8988T (cell line): Measurements from ENCODE around the gene SEMA5A.
"Not testable (repeated sequence)": the region's sequence is repeated elsewhere in the genome, so short reads cannot be mapped to it uniquely, and the experiment has no call there.

Experiments used
- DNase-seq: peaks from one replicate; pipeline ENCODE4 v3.0.0; 2011

Gene SEMA5A

DNA sequence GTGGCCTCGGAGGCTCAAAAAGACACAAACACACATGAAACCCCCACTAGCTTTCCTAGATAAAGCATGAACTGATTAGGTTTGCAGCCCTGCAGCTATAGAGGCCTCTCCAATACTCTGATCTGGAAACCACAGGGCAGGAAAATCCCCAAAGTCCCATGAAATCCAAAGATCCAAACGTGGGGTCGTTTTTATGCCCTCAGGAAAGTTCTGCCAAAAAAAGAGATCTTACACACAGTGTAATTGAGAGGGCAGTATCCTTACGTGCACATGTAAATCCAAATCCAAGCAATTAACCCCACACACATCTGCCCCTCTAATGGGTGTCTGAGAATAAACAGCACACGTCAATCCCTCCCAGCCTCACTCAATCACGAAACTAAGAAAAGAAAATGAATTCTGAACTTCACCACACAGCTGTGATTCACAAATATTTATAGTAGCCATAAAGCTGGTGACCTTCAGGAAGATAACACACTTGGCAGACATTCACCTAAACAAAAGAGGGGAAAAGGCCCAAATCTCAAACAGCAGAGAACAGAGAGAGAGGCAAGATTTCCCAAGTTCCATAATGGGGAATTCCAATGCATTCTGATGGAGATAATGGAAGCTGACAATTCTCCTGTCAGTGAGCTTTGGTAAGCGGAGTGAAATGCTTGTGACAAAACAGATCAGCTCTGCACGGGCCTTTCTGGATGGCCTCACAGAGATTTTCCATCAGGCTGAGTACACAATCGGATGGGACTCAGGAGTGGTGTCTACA, 114.2 kb downstream of the SEMA5A start:
- no peak for DNase-seq

- no peak for DNase-seq
Measured at GRCh38 chr5:9431151-9431495, 114.8 kb downstream of the SEMA5A start.

- no peak for DNase-seq
Measured at GRCh38 chr5:9430306-9430705, 115.6 kb downstream of the SEMA5A start.

DNA sequence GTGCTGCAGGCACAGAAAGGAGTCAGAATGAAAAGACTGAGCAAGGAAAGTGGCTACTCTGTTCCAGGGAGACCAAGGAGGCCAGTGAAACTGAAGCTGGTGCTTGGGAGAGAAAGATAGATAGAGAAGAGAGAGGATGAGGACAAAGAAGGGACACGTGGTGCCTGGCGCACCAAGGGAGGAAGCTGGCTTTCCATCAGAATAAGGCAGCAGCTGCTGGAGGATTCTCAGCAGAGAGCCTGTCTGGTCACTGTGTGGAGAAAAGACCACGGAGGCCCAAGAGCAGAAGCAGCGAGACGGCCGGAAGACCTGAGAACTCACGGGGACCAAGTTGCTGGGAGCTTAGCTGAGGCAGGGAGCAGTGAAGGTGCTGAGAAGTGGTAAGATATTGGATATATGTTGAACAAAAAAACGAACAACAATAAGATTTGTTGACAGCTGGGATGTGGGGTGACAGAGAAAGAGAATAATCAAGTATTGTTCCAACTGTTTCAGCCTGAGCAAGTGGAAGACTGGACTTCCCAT, 116.1 kb downstream of the SEMA5A start:
- DNase-seq: no peak

DNA sequence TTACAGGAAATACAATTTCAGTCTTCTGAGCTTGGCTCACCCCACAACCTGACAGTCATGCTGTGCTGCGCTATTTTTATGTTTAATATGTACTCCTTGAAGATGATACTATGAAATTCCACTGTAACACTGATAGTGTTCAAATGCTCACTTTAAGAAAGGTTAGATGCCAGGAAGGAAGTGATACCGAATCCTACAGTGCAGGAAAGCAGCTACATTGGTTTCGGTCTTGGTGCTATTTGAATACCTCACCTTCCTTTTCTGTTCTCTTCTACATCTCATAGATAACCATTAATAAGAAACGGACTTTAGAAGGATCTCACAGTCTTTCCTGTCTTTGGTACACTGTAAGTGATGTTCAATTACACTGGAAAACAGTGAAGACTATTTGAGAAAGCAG, 117.6 kb downstream of the SEMA5A start:
- no peak for DNase-seq

DNA sequence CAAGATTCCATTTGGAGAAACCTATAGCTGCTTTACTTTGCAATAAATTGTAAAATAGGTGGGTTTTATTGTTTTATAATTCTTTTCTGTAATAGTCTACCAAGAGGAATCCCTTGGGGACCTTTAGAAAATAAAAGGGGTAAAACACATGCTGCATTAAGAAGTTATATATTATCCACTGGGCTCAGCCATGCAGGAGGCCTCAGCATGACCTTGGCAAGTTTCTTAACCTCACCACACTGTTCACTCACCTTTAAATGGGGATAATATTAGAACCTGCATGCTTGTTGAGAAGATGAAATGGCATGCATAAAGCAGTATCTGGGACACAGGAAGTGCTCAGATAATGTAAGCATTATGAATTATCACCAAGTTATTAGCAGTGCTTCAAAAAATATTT, 120.2 kb downstream of the SEMA5A start:
- no peak for DNase-seq

DNA sequence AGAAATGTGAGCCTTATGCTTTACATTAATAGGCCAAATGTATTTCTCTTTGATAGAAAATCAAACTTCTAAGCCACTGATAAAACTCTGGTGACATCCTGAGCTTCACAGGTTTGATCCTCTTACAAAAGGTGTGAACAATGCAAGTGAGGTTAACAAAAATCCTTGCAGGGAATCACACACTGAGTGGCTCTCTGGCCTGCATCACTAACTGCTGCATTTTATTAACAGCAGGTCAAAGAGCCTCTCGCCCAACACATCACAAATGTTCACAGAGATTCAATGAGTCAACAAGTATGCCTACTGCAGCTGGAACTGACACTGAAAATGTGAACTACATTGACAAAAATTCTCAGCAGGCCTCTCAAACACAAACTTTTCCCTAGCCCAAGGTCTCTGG, 122.3 kb downstream of the SEMA5A start:
- no peak for DNase-seq

DNA sequence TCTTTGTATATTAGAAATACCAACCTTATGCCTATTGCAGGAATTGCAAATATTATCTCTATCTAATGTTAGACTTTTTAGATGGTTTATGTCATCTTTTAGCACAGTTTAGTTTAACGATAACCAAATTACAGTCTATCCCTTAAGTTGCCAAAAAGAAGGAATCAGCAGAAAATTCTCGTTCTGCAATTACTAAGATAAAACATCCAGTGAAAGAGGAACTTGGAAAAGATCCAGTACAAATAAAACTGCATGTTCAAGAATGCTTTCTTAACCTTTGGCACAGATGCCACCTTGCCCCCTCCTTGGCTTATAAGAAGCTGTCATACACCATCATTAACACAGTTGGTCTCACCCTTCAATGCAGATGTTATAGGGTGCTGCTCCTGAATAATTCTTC, 124.0 kb downstream of the SEMA5A start:
- DNase-seq: no peak

GRCh38 chr5:9419794-9420193, 126.1 kb downstream of the SEMA5A start:
- no peak for DNase-seq

DNA sequence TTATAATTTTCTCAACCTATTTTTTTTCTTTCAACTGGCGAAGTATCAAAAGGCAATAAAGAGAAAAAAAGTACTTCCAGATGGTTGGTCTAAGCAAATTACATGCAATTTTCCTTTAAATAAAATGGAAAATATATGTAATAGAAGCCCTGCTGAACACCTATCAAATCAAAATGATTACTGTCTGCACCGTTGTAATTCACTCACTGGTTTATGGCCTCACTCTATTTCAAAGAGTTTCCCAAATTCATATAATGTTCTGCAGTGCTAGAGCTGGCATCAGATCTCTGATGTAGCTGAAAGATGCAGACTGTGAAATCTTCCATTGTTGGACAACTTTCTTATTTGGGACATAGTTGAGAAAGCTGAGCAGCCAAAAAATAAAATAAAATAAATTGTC, 130.3 kb downstream of the SEMA5A start:
- no peak for DNase-seq

DNA sequence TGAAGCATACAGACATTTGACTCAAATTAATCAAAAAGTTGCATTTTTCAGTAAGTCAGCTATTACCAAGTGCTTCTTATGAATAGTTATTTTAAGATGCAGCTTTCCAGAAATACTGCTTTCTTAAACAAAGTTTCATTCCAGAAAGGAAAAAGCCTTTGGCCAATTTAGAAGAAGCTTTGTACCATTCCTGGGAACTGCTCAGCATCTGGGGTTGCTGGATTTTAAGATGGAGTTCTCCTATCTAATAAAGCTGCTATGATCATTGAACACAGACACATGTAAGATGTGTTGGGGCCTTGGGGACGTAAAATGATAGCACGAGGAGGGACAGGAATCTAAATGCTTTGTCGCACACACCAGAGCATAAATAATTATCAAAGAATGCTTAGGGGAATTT, 130.8 kb downstream of the SEMA5A start:
- DNase-seq: no peak

DNA sequence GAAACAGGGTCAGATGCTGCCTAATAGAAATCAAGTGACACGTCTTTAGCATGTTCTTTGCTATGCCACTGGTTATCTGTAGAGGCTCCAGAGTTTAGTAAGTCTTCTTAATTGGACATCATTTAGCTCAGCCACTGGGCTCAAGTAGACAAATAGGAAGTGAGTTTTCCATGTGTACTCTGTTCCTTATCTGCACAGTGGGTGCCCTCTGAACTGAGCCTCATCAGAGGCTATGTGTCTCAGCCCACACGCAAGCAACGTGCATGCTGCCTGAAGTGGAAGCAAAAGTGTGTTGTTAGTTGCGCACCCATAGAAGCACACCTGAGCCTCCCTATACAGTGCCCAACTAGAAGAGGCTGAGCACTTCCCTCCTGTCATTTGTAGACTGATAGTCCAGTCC, 134.7 kb downstream of the SEMA5A start:
- DNase-seq: no peak

- no peak for DNase-seq
Measured at GRCh38 chr5:9409413-9409960, 136.4 kb downstream of the SEMA5A start.

- DNase-seq: no peak
Measured at GRCh38 chr5:9408964-9409363, 136.9 kb downstream of the SEMA5A start.

GRCh38 chr5:9405196-9405754, 140.6 kb downstream of the SEMA5A start:
- DNase-seq: no peak

GRCh38 chr5:9401786-9402472, 143.9 kb downstream of the SEMA5A start:
- no peak for DNase-seq

- DNase-seq: not testable (repeated sequence)
Measured at GRCh38 chr5:9399783-9400182, 146.1 kb downstream of the SEMA5A start.

DNA sequence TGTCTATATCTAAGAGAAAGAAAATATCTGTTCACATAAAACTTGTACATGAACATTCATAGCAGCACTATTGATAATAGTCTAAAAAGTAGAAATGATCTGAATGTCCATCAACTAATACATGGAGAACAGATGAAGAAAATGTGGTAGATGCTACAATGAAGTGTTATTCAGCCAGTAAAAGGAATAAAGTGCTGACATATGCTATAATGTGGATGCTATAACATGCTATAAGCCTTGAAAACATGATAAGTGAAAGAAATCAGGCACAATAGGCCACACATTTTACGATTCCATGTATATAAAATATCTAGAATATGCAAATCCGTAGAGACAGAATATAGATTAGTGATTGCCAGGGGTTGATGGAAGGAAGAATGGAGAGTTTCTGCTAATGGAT, 146.8 kb downstream of the SEMA5A start:
- DNase-seq: no peak

DNA sequence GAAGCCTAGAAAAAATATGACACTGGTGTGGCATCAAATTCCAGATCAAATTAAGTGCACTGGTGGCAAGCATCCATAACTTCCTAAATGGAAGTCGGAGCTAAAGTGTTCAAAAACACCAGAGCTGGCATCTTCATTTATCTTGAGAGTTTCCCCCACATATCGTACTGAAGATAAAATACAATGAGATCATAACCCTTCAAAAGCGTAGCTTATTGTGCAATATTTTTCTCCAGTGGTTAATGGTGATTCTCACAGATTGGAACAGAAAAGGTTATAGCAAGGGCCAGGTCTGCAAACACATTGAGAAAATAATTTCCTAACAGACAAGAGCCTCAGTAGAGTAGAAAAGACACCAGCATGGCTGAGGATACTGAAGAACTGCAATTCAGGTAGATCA, 147.6 kb downstream of the SEMA5A start:
- DNase-seq: no peak

- DNase-seq: no peak
Measured at GRCh38 chr5:9396285-9396770, 149.5 kb downstream of the SEMA5A start.

DNA sequence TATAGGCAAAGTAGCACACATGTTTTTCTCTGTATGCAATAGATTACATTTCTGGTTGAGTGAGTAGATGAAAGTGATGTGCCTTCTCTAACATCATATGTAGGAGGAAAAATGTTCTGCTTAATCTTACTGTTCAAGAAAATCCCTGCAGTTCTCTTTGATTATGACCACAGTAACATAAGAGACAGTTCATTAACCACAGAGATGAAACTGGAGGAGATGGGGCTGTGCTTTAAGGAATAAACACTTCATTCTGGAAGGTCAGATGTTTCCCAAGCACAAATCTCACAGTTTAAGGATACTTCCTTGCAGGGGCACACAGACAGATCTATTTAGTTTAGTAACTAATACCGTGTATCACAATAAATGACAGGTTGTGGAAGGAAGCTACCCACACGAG, 150.2 kb downstream of the SEMA5A start:
- DNase-seq: no peak

GRCh38 chr5:9394221-9394620, 151.7 kb downstream of the SEMA5A start:
- no peak for DNase-seq

DNA sequence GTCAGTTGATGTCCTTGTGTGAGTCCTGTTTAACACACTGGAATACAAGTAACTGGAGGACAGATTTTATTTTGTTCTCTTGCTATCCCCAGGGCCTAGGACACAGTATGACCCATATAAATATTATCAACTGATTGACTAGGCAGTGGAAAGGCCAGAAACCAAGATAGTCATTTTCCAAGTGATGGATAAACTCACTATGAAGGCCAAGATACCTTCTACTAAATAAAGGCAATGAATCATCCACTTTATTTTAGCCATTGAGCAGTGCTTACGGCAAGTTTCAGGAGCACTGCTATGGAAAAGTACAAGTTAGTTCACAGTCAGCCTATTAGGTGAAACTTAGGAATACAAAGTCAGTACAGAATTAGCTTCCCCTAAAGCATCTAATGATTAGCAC, 153.2 kb downstream of the SEMA5A start:
- no peak for DNase-seq

GRCh38 chr5:9391080-9391479, 154.8 kb downstream of the SEMA5A start:
- DNase-seq: no peak
